BLaER1 (cell line): Measurements from ENCODE around the gene TCEA3.

ENCODE experiments used
- H3K27ac ChIP-seq: shearing (Covaris generic); formaldehyde crosslinking; 2 replicates; pipeline ENCODE4 v1.8.1; 2022
- H3K27me3 ChIP-seq: shearing (Covaris generic); formaldehyde crosslinking; 2 replicates; pipeline ENCODE4 v1.8.1; 2022
- H3K36me3 ChIP-seq: shearing (Covaris generic); formaldehyde crosslinking; 2 replicates; pipeline ENCODE4 v1.8.1; 2022
- H3K4me1 ChIP-seq: shearing (Covaris generic); formaldehyde crosslinking; 2 replicates; pipeline ENCODE4 v1.8.1; 2022
- H3K4me2 ChIP-seq: shearing (Covaris generic); formaldehyde crosslinking; 2 replicates; pipeline ENCODE4 v1.8.1; 2022
- H3K4me3 ChIP-seq: shearing (Covaris generic); formaldehyde crosslinking; 2 replicates; pipeline ENCODE4 v1.8.1; 2022
- H3K9ac ChIP-seq: shearing (Covaris generic); formaldehyde crosslinking; 2 replicates; pipeline ENCODE4 v1.8.1; 2022
- H3K9me3 ChIP-seq: shearing (Covaris generic); formaldehyde crosslinking; 2 replicates; pipeline ENCODE4 v1.8.1; 2022
- H4K20me1 ChIP-seq: shearing (Covaris generic); formaldehyde crosslinking; 2 replicates; pipeline ENCODE4 v1.8.1; 2022
- Cebpa-rat ChIP-seq: shearing (Covaris generic); IDR thresholded peaks from 2 replicates; pipeline ENCODE4 v1.8.1; 2022

TCEA3 gene

DNA sequence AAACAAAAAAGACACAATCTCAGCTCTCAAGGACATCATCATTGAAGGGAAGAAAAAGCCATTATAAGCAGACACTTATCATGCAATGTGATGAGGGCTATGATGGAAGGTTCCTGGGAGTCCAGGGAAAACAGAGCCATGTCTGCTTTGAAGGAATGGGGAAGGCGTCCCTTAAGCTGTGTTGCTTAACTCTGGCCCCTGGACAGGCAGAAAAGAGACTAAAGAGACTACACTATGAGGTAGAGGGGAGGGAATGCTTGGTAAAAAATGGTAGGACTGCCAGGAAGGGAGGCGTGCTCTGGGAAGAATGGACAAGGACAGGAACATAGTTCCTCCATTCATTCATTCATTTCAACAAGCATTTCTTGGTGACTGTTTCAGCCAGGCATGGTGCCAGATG is 38.2 kb upstream of the TCEA3 start:
- Histone ChIP-seq H3K36me3 (no peaks in the 10 kb centered on the region), H3K27ac (no peak overlapping the region), H3K4me2 (no peak overlapping the region), H3K9me3 (no peaks in the 10 kb centered on the region), H3K27me3 (no peaks in the 10 kb centered on the region), H3K4me3 (no peak overlapping the region), H4K20me1 (no peaks in the 10 kb centered on the region), H3K9ac (no peak overlapping the region), H3K4me1 (no peaks in the 10 kb centered on the region)
- no peak for TF ChIP-seq Cebpa-rat

DNA sequence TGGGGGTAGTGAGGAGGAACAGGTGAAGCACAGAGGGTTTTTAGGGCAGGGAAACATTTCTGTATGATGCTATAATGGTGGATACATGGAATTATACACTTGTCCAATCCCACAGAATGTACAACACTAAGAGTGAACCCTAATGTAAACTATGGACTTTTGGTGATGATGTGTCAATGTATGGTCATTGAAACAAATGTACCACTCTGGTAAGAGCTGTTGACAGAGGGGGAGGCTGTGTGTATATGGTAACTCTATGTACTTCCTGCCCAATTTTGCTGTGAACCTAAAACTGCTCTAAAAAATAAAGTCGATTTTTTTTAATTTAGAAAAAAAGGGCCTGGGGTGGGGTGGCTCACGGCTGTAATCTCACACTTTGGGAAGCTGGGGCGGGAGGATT is 36.5 kb upstream of the TCEA3 start:
- Histone ChIP-seq H4K20me1 (peaks cover 5% of the 10 kb centered on the region; the same call in 1 of the 2 replicates), H3K27me3 (no peaks in the 10 kb centered on the region), H3K4me3 (no peak overlapping the region), H3K36me3 (no peaks in the 10 kb centered on the region), H3K4me2 (no peak overlapping the region), H3K9me3 (no peaks in the 10 kb centered on the region), H3K4me1 (peaks cover 7% of the 10 kb centered on the region), H3K9ac (no peak overlapping the region), H3K27ac (no peak overlapping the region)
- no peak for TF ChIP-seq Cebpa-rat

DNA sequence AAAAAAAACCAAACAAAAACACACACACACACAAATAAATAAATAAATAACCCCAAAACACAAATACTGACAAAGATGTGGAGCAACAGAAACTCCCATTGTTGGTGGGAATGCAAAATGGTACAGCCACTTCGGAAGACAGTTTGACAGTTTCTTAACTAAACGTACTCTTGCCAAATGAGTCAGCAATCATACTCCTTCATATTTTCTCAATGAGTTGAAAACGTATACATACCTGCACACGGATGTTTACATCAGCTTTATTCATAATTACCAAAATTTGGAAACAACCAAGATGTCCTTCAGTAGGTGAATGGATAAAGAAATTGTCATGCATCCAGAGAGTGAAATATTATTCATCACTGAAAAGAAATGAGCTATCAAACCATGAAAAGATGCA is 36.0 kb upstream of the TCEA3 start:
- H3K4me3 ChIP-seq, result no peak overlapping the region
- no peak overlapping the region for H3K9ac ChIP-seq
- no peak overlapping the region for H3K4me2 ChIP-seq
- no peak overlapping the region for H3K27ac ChIP-seq
- H3K4me1 ChIP-seq, result peaks cover 13% of the 10 kb centered on the region
- H3K27me3 ChIP-seq, result no peaks in the 10 kb centered on the region
- no peaks in the 10 kb centered on the region for H3K9me3 ChIP-seq
- TF ChIP-seq Cebpa-rat, result no peak
- no peaks in the 10 kb centered on the region for H3K36me3 ChIP-seq
- H4K20me1 ChIP-seq, result peaks cover 5% of the 10 kb centered on the region; the same call in 1 of the 2 replicates

DNA sequence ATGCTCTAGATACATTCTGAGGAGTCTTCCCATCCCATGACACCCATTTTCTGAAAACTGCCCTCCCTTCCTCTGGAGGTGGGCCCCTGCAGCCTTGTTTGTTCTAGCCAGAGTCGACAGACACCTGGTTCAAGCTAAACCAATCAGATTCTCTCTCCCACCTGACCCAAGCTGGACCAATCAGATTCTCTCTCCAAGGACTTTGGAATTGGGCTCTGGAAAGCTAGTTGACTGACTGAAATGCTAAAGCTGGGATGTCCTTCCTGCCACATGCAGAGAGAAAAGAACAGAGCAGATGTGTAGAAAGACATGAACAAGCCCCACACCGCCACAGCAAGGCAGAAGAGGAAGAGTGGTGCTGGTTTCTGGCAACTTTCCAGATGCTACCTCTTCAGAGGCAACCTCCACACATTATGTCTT is 34.8 kb upstream of the TCEA3 start:
- H4K20me1 ChIP-seq, result peaks cover 5% of the 10 kb centered on the region; the same call in 1 of the 2 replicates
- H3K9me3 ChIP-seq, result no peaks in the 10 kb centered on the region
- no peaks in the 10 kb centered on the region for H3K36me3 ChIP-seq
- H3K4me2 ChIP-seq, result no peak overlapping the region
- H3K27me3 ChIP-seq, result no peaks in the 10 kb centered on the region
- H3K4me1 ChIP-seq, result peaks cover 13% of the 10 kb centered on the region
- H3K27ac ChIP-seq, result no peak overlapping the region
- no peak for TF ChIP-seq Cebpa-rat
- H3K9ac ChIP-seq, result no peak overlapping the region
- no peak overlapping the region for H3K4me3 ChIP-seq

DNA sequence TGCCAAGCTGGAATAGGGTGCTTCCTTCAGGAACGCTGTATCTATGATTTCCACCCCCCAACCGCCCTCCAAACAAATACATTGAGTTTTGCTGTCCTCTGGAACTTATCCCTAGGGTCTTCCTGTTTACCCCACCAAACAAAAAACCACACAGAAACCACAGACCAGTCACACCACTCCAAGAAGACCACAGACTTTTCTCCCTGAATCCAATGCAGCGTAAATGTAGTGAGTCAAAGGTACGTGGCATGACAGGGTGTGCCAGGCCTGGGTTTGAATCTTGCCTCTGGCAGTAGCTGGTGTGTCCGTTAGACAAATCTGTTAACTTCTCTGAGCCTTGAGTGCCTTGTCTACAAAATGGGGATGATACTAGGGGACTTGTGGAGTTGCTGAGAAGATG is 31.7 kb upstream of the TCEA3 start:
- Histone ChIP-seq H4K20me1 (peaks cover 29% of the 10 kb centered on the region), H3K4me1 (peaks cover 35% of the 10 kb centered on the region), H3K4me3 (no peak overlapping the region), H3K36me3 (no peaks in the 10 kb centered on the region), H3K9me3 (no peaks in the 10 kb centered on the region), H3K4me2 (peak overlapping the region; percentile 63), H3K9ac (0 out of 2 replicates have a peak overlapping the region, but pooled peaks have one; percentile 31), H3K27me3 (no peaks in the 10 kb centered on the region), H3K27ac (no peak overlapping the region)
- TF ChIP-seq Cebpa-rat, result no peak

DNA sequence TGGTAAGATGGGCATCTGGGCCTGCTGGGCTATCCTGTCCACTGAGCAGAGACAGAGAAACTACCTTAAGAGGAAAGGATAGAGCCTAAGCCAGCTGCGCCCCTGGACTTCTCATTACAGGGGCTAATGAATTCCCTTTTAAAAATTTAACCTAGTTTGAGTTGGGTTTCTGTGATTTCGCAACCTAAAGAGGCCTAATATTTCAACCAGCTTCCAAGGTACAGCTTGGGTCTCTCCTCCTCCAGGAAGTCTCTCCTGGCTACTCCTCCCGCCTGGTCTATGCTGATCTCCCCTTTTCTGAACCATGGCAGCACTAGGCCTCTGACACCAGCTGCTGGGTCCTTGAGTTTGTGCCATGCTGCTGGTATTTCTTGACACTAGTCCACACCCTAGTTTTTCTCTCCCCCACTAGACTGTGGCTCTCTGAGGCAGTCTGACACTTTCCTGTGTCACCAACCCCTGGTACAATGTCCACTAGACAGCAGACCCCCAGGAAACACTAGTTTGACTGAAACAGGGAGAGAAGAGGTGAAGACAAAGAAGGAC is 29.0 kb upstream of the TCEA3 start:
- H3K4me3 ChIP-seq, result no peak overlapping the region
- TF ChIP-seq Cebpa-rat, result peak; percentile 81
- peak overlapping the region; percentile 74 for H3K4me2 ChIP-seq
- peaks cover 37% of the 10 kb centered on the region for H3K4me1 ChIP-seq
- H4K20me1 ChIP-seq, result peaks cover 30% of the 10 kb centered on the region
- no peaks in the 10 kb centered on the region for H3K9me3 ChIP-seq
- no peak overlapping the region for H3K27ac ChIP-seq
- no peaks in the 10 kb centered on the region for H3K27me3 ChIP-seq
- no peak overlapping the region for H3K9ac ChIP-seq
- H3K36me3 ChIP-seq, result no peaks in the 10 kb centered on the region

DNA sequence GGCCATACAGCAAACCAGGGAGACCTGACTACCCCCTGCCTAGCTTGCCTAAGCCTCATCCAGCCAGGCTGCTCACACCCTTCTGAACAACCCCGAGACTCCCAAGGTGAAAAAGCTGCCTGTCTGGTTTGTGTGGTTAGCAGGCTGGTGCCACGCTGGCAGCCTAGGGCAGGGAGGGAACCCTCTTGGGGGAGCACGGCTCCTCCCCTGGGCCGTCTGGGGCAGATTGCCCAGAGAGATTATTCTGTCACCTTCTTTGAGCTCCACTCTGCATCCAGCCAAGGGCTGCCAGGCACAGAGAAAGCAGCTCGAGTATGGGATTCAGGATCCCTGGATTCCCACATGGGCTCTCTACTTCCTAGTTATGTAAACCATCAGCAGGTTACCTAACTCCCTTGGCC is 27.5 kb upstream of the TCEA3 start:
- H3K27me3 ChIP-seq, result no peaks in the 10 kb centered on the region
- H3K27ac ChIP-seq, result no peak overlapping the region
- H3K9me3 ChIP-seq, result no peaks in the 10 kb centered on the region
- H3K4me2 ChIP-seq, result peak overlapping the region; percentile 74
- H3K36me3 ChIP-seq, result no peaks in the 10 kb centered on the region
- H3K4me1 ChIP-seq, result peaks cover 37% of the 10 kb centered on the region
- peaks cover 30% of the 10 kb centered on the region for H4K20me1 ChIP-seq
- H3K4me3 ChIP-seq, result no peak overlapping the region
- 0 out of 2 replicates have a peak overlapping the region, but pooled peaks have one; percentile 2 for H3K9ac ChIP-seq
- no peak for TF ChIP-seq Cebpa-rat

DNA sequence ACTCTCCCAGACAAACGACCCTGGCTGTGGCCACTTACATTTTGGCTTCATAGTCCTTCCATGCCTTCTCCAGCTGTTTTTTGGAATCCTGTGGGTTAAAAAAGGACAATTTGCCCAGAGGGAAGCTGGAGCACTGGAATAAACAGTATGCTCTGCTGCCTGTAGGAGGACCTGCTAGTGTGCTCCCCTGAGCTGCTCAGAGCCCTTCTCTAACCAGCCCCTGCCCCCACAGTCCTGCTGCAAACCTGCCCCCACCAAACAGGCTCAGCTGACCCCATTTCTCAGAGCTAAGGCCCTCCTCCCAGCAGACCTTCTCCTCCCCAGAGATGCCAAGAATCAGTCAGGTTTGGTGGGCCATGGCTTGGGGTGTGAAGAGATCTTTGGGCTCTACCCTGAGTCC is 26.9 kb upstream of the TCEA3 start:
- peaks cover 34% of the 10 kb centered on the region for H3K4me1 ChIP-seq
- no peak overlapping the region for H3K9ac ChIP-seq

DNA sequence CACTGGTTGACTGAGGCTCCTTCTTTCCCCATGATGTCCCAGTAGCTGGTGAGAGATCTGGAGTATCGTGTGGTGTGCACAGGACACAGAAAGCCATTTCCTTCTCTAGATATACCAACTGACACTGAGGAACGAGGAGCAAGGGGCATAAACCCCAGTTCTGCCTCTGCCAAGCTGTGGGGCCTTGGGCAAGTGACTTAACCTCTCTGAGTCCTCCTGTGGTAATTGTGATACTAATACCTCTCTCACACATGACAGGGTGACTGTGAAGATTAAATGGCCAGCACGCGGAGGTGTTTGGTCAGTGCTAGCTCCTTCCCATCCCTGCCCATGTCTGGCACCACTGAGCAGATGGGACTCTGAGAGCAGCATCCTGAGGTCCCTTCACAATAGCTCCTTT is 26.3 kb upstream of the TCEA3 start:
- Histone ChIP-seq H3K36me3 (no peaks in the 10 kb centered on the region), H3K9ac (no peak overlapping the region), H3K27me3 (no peaks in the 10 kb centered on the region), H3K4me1 (peaks cover 34% of the 10 kb centered on the region), H3K27ac (no peak overlapping the region), H3K4me2 (no peak overlapping the region), H3K9me3 (no peaks in the 10 kb centered on the region), H3K4me3 (no peak overlapping the region), H4K20me1 (peaks cover 25% of the 10 kb centered on the region)
- TF ChIP-seq Cebpa-rat, result no peak

More for the DNA sequence above, 26.9 kb upstream of the TCEA3 start:
- no peak for TF ChIP-seq Cebpa-rat
- Histone ChIP-seq H3K36me3 (no peaks in the 10 kb centered on the region), H3K4me2 (peak overlapping the region; percentile 74), H3K27me3 (no peaks in the 10 kb centered on the region), H4K20me1 (peaks cover 26% of the 10 kb centered on the region), H3K27ac (no peak overlapping the region), H3K9me3 (no peaks in the 10 kb centered on the region), H3K4me3 (no peak overlapping the region)

DNA sequence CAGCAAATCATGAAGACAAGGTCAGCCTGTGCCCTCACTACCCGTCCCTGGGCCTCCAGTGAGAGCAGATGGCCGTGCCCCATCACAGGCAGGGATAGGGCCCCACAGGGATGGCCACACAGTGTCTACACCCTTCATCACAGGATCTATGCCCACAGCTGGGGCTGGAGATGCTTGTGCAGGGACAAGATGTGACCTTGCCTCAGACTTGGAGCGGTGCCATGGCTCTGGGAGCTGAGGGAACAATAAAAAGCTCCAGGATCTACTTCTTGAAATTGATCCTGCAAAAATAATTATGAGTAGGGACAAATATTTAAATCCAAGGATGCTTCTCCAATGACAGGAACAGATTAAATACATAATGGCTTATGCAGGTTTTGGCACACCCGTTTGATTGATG is 25.4 kb upstream of the TCEA3 start:
- Histone ChIP-seq H3K9ac (no peak overlapping the region), H3K4me2 (no peak overlapping the region), H3K9me3 (no peaks in the 10 kb centered on the region), H4K20me1 (peaks cover 25% of the 10 kb centered on the region), H3K27ac (no peak overlapping the region), H3K4me3 (no peak overlapping the region), H3K27me3 (no peaks in the 10 kb centered on the region), H3K4me1 (peaks cover 39% of the 10 kb centered on the region), H3K36me3 (no peaks in the 10 kb centered on the region)
- TF ChIP-seq Cebpa-rat, result no peak

DNA sequence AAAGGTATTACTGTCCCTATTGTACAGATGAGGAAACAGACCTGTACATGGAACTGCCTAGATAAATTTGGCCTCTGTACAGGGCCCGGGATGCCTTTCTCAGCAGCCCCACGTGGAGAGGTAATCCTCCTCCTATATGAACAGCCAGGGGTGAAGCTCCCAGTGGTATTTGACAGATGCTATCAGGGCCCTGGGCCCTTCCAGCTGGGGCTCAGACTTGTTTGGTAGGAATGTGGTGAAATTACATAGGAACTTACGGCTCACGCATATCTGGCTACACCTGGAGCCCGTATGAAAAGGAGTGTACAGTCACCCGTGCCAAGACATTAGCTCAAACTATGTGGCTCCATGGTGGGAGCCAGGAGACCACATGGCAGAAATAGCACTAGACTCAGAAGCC is 24.8 kb upstream of the TCEA3 start:
- Histone ChIP-seq H3K4me3 (no peak overlapping the region), H3K36me3 (no peaks in the 10 kb centered on the region), H3K9ac (no peak overlapping the region), H3K27me3 (no peaks in the 10 kb centered on the region), H3K9me3 (no peaks in the 10 kb centered on the region), H4K20me1 (peaks cover 25% of the 10 kb centered on the region), H3K4me1 (peaks cover 46% of the 10 kb centered on the region), H3K27ac (no peak overlapping the region), H3K4me2 (no peak overlapping the region)
- TF ChIP-seq Cebpa-rat, result no peak
